ENCODE data around the gene PHF14.
"Not testable (repeated sequence)": the region's sequence is repeated elsewhere in the genome, so short reads cannot be mapped to it uniquely, and the experiment has no call there.

The PHF14 gene

GRCh38 chr7:10939911-10940703, 33.6 kb upstream of the PHF14 start:
- no peak for TF ChIP-seq CTCF (conservative IDR thresholded peaks at IDR 0.05; ENCODE audit: low read length)
- DNase-seq (ENCODE audit: low read depth): peak; percentile 96

GRCh38 chr7:10940704-10941355, 32.8 kb upstream of the PHF14 start:
- DNase-seq (ENCODE audit: low read depth): no peak
- no peak for TF ChIP-seq CTCF (conservative IDR thresholded peaks at IDR 0.05; ENCODE audit: low read length)
- peak overlapping the region; percentile 73 for H3K4me3 ChIP-seq (ENCODE audit: low read length)

More at GRCh38 chr7:10939911-10940703, 33.6 kb upstream of the PHF14 start:
- H3K4me3 ChIP-seq (ENCODE audit: low read length): peak overlapping the region; percentile 73

- TF ChIP-seq CTCF (conservative IDR thresholded peaks at IDR 0.05; ENCODE audit: low read length): no peak
- no peak for DNase-seq (ENCODE audit: low read depth)
- H3K4me3 ChIP-seq (ENCODE audit: low read length): no peak overlapping the region
Observed at GRCh38 chr7:10950494-10950893, 23.2 kb upstream of the PHF14 start.

GRCh38 chr7:10950974-10951578, 22.6 kb upstream of the PHF14 start:
- not testable (repeated sequence) for DNase-seq (ENCODE audit: low read depth); H3K4me3 ChIP-seq (ENCODE audit: low read length)

- no peak for TF ChIP-seq CTCF (conservative IDR thresholded peaks at IDR 0.05; ENCODE audit: low read length)
Observed at GRCh38 chr7:10952588-10952987, 21.1 kb upstream of the PHF14 start.

GRCh38 chr7:10953078-10953750, 20.5 kb upstream of the PHF14 start:
- not testable (repeated sequence) for DNase-seq (ENCODE audit: low read depth); H3K4me3 ChIP-seq (ENCODE audit: low read length)

More at GRCh38 chr7:10952588-10952987, 21.1 kb upstream of the PHF14 start:
- DNase-seq (ENCODE audit: low read depth): no peak
- H3K4me3 ChIP-seq (ENCODE audit: low read length): no peak overlapping the region

GRCh38 chr7:10956528-10956927, 17.1 kb upstream of the PHF14 start:
- no peak overlapping the region for H3K4me3 ChIP-seq (ENCODE audit: low read length)
- no peak for TF ChIP-seq CTCF (conservative IDR thresholded peaks at IDR 0.05; ENCODE audit: low read length)
- no peak for DNase-seq (ENCODE audit: low read depth)

GRCh38 chr7:10960242-10960641, 13.4 kb upstream of the PHF14 start:
- H3K4me3 ChIP-seq (ENCODE audit: low read length); DNase-seq (ENCODE audit: low read depth): not testable (repeated sequence)

- not testable (repeated sequence) for DNase-seq (ENCODE audit: low read depth); H3K4me3 ChIP-seq (ENCODE audit: low read length)
Observed at GRCh38 chr7:10965016-10965415, 8.7 kb upstream of the PHF14 start.

Data from AG10803 (cell line).